Neuronal stem cell (in vitro differentiated cells): Measurements from ENCODE around the gene EPS8L2.
A peak's percentile ranks its signal among the peaks of the same experiment; 100 is the strongest.

Experiments
- DNase-seq: peaks from one replicate; pipeline ENCODE4 v3.0.0-alpha.2; 2013; ENCODE audit warnings: low spot score
- H2AFZ ChIP-seq: one replicate; pipeline ENCODE4 v1.6.1; 2013; ENCODE audit warnings: mild to moderate bottlenecking, low read length, inconsistent platforms
- H2AK5ac ChIP-seq: 2 replicates; pipeline ENCODE4 v1.6.1; 2013; ENCODE audit warnings: low read depth, mild to moderate bottlenecking, inconsistent platforms, low read length, moderate library complexity, mixed read lengths
- H2BK120ac ChIP-seq: 2 replicates; pipeline ENCODE4 v1.6.1; 2013; ENCODE audit warnings: low read depth, mild to moderate bottlenecking, inconsistent platforms, low read length, moderate library complexity, mixed read lengths
- H2BK12ac ChIP-seq: one replicate; pipeline ENCODE4 v1.6.1; 2013; ENCODE audit warnings: low read length, inconsistent platforms
- H2BK15ac ChIP-seq: 2 replicates; pipeline ENCODE4 v1.6.1; 2013; ENCODE audit warnings: mild to moderate bottlenecking, low read length, inconsistent platforms, mixed read lengths
- H2BK5ac ChIP-seq: one replicate; pipeline ENCODE4 v1.6.1; 2013; ENCODE audit warnings: inconsistent platforms, mild to moderate bottlenecking, low read length, moderate library complexity
- H3K14ac ChIP-seq: one replicate; pipeline ENCODE4 v1.6.1; 2013; ENCODE audit warnings: low read length, inconsistent platforms
- H3K18ac ChIP-seq: 2 replicates; pipeline ENCODE4 v1.6.1; 2013; ENCODE audit warnings: low read length, inconsistent platforms
- H3K23ac ChIP-seq: 2 replicates; pipeline ENCODE4 v1.6.1; 2013; ENCODE audit warnings: low read depth, mild to moderate bottlenecking, mixed read lengths, low read length, inconsistent platforms; ENCODE audit not compliant: poor library complexity
- H3K27ac ChIP-seq: replicated peaks from 3 replicates; pipeline ENCODE4 v1.5.1; 2013; ENCODE audit warnings: low read length, inconsistent platforms
- H3K27me3 ChIP-seq, 3 experiments: 2 replicates each; pipeline ENCODE4 v1.6.1; 2013; ENCODE audit warnings: low read length in 3 of 3, mild to moderate bottlenecking in 2 of 3, inconsistent platforms in 1 of 3, low read depth in 1 of 3, mixed read lengths in 1 of 3, moderate library complexity in 1 of 3; ENCODE audit not compliant: control insufficient read depth in 3 of 3, insufficient read depth in 3 of 3
- H3K36me3 ChIP-seq, 2 donors: replicated peaks in 1 of 2; 2 replicates each; pipeline ENCODE4 v1.6.1; 2013; ENCODE audit warnings: low read length in 2 of 2; ENCODE audit not compliant: control insufficient read depth in 2 of 2, insufficient read depth in 2 of 2
- H3K4ac ChIP-seq: 2 replicates; pipeline ENCODE4 v1.6.1; 2013; ENCODE audit warnings: inconsistent platforms, mild to moderate bottlenecking, low read length, moderate library complexity
- H3K4me1 ChIP-seq, 2 donors: 1 replicate in 1 of 2; 2 replicates in 1 of 2; pipeline ENCODE4 v1.6.1; 2013; ENCODE audit warnings: low read length in 2 of 2, low read depth in 1 of 2; ENCODE audit not compliant: control insufficient read depth in 2 of 2, insufficient read depth in 1 of 2
- H3K4me2 ChIP-seq: one replicate; pipeline ENCODE4 v1.6.1; 2013; ENCODE audit warnings: mild to moderate bottlenecking, low read length, inconsistent platforms; ENCODE audit not compliant: insufficient read depth, poor library complexity, severe bottlenecking
- H3K4me3 ChIP-seq, 2 donors: 2 replicates each; pipeline ENCODE4 v1.5.1; 2013; ENCODE audit warnings: low read length in 2 of 2, mild to moderate bottlenecking in 2 of 2, inconsistent platforms in 1 of 2, moderate library complexity in 1 of 2
- H3K79me1 ChIP-seq: one replicate; pipeline ENCODE4 v1.6.1; 2013; ENCODE audit warnings: low read depth, mild to moderate bottlenecking, inconsistent platforms, low read length, moderate library complexity
- H3K9ac ChIP-seq: one replicate; pipeline ENCODE4 v1.6.1; 2013; ENCODE audit warnings: mild to moderate bottlenecking, low read depth, low read length, inconsistent platforms; ENCODE audit not compliant: poor library complexity
- H3K9me3 ChIP-seq, 2 donors: replicated peaks in 1 of 2; 2 replicates each; pipeline versions ENCODE3 to v1.6.1; 2013; ENCODE audit warnings: low read length in 2 of 2, mild to moderate bottlenecking in 2 of 2, inconsistent platforms in 1 of 2, low read depth in 1 of 2, mixed read lengths in 1 of 2, moderate library complexity in 1 of 2; ENCODE audit not compliant: control insufficient read depth in 2 of 2, insufficient read depth in 1 of 2
- H4K8ac ChIP-seq: one replicate; pipeline ENCODE4 v1.6.1; 2013; ENCODE audit warnings: low read depth, mild to moderate bottlenecking, inconsistent platforms, low read length, moderate library complexity
- H4K91ac ChIP-seq: one replicate; pipeline ENCODE4 v1.6.1; 2013; ENCODE audit warnings: low read length, low read depth, mild to moderate bottlenecking, inconsistent platforms; ENCODE audit not compliant: poor library complexity
- WGBS, 2 donors: extraction: QIAGEN DNeasy Blood & Tissue Kit; methylation state at CpG; one replicate each; pipeline ENCODE4 v1.1.7; 2013; ENCODE audit warnings: missing lambda C conversion rate in 2 of 2, mixed read lengths in 1 of 2; ENCODE audit not compliant: insufficient read length in 2 of 2, insufficient replicate concordance in 1 of 2; ENCODE audit errors: extremely low coverage in 2 of 2; 5-methylcytosine and 5-hydroxymethylcytosine counted together

The EPS8L2 gene

GRCh38 chr11:767238-767637 lies 61.2 kb downstream of the EPS8L2 start:
- no peak overlapping the region for H2AFZ ChIP-seq
- peaks cover 38 to 81% of the 10 kb centered on the region in 2 donors for H3K36me3 ChIP-seq
- no peak overlapping the region for H3K4me2 ChIP-seq
- H3K79me1 ChIP-seq: peaks cover 8% of the 10 kb centered on the region
- no peak overlapping the region for H2BK120ac ChIP-seq
- no peak overlapping the region for H3K23ac ChIP-seq
- H3K4ac ChIP-seq: no peak overlapping the region
- H3K18ac ChIP-seq: no peak overlapping the region
- peaks cover 0 to 2% of the 10 kb centered on the region in 2 donors for H3K4me1 ChIP-seq
- H3K9me3 ChIP-seq: no peaks in the 10 kb centered on the region
- H3K27me3 ChIP-seq: no peaks in the 10 kb centered on the region
- H3K4me3 ChIP-seq: no peak overlapping the region
- no peak overlapping the region for H2AK5ac ChIP-seq
- no CpG with 5 or more reads among the region's 11 CpGs for WGBS, 2 donors
- H4K91ac ChIP-seq: no peak overlapping the region
- no peak overlapping the region for H3K9ac ChIP-seq
- no peak overlapping the region for H2BK12ac ChIP-seq
- DNase-seq: no peak
- no peak overlapping the region for H3K27ac ChIP-seq
- no peak overlapping the region for H2BK5ac ChIP-seq
- H2BK15ac ChIP-seq: no peak overlapping the region
- no peak overlapping the region for H3K14ac ChIP-seq
- no peak overlapping the region for H4K8ac ChIP-seq

DNA sequence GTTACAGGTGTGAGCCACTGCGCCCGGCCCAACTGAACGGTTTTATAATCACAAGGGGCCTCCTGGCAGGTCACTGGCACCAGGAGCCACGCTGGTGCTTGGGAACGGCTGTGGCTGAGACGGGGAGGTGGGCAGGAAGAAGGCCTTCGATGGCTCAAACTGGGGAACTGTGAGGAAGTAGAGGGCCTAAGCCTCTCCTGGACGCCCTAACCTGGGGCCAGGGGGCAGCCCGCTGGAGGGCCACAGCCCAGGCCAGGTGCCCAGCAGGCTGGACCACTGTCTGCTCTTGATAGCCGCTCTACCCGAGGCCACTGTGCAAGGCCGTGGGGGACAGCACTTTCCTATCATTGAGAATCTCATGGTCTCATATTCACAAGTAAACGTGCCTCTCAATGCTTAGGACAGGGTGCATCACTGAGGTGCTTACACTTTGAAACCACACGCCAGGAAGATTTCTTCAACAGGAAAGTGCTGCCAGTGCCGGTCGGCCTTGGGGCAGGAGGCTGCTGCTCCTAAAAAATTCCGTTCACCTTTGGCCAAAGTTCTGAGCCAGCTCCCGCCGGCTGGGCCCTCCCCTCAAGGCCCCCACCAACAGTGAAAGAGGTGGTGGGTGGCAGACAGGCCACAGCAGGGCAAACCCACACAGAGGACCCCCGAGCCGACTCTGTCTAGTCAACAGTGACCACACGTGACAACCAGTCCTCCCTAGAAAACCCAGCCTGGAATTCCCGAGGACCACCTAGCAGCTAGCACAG lies 64.0 kb downstream of the EPS8L2 start:
- H4K91ac ChIP-seq: no peak overlapping the region
- H4K8ac ChIP-seq: no peak overlapping the region
- no peak overlapping the region for H3K27ac ChIP-seq
- no peak overlapping the region for H3K4me2 ChIP-seq
- H3K4me1 ChIP-seq: peaks cover 0 to 2% of the 10 kb centered on the region in 2 donors
- H3K9me3 ChIP-seq: no peaks in the 10 kb centered on the region
- no peaks in the 10 kb centered on the region for H3K27me3 ChIP-seq
- no peak overlapping the region for H3K4ac ChIP-seq
- no peak overlapping the region for H2BK12ac ChIP-seq
- H3K14ac ChIP-seq: no peak overlapping the region
- no peak overlapping the region for H2BK120ac ChIP-seq
- H3K36me3 ChIP-seq: peaks cover 23 to 80% of the 10 kb centered on the region in 2 donors
- H2AFZ ChIP-seq: no peak overlapping the region
- no peak overlapping the region for H3K18ac ChIP-seq
- H2BK5ac ChIP-seq: no peak overlapping the region
- H3K4me3 ChIP-seq: no peak overlapping the region
- no peak overlapping the region for H3K9ac ChIP-seq
- H2AK5ac ChIP-seq: no peak overlapping the region
- no peak overlapping the region for H3K23ac ChIP-seq
- H3K79me1 ChIP-seq: peaks cover 18% of the 10 kb centered on the region
- DNase-seq: no peak
- H2BK15ac ChIP-seq: no peak overlapping the region
- no CpG with 5 or more reads among the region's 23 CpGs for WGBS, 2 donors

DNA sequence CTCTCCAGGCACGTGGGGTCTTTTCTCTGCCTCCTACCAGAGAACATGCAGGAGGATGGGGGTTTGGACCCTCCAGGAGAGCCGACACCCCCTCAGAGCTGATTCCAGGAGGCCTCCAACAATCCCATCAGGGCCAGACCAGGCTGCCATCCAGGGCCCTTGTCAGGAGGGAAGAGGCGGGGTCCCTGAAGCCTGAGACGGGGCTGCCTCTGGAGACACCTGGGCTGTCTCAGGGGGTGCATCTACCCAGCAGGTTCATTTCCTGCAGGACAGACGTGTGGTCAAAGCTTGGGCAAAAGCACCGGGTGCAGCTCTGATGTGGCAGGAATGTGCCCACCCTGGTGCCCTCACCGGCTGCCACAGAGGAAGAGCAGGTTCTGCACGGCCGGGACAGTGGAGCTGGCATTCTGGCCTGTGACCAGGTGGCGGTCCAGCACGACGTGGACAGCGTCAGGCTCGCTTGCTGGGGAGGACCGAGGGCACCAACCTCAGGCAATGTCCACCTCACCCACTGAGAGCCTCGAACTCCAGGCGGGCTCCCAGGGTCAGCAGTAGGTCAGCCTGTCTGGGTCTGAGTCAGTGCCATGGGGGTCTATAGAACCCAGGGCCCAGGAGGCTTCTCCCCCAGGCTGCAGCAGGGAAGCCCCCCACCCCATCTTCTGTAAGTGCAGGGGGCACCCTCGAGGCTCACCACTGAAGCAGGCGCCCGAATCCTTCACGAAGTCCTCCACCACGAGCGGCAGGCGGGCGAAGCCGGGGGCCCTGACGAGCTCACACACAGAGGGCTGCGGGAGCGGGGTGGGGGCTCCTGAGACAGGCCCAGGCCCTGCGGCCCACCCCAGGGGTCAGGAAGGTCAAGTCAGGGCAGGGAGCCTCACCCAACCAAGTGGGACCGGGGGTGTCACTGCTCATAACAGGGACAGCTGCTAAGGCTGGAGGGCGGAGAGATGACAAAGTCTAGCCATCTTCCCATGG lies 64.9 kb downstream of the EPS8L2 start:
- Histone ChIP-seq H2BK120ac (no peak overlapping the region), H3K4me2 (no peak overlapping the region), H2BK12ac (peak overlapping the region; percentile 41), H3K18ac (peak overlapping the region; percentile 57), H2AFZ (no peak overlapping the region), H4K8ac (no peak overlapping the region), H3K36me3 (peaks cover 21 to 77% of the 10 kb centered on the region in 2 donors), H3K27me3 (no peaks in the 10 kb centered on the region), H2AK5ac (no peak overlapping the region), H3K27ac (no peak overlapping the region), H3K79me1 (peaks cover 18% of the 10 kb centered on the region), H3K9me3 (no peaks in the 10 kb centered on the region), H3K14ac (no peak overlapping the region), H3K4me3 (no peak overlapping the region), H3K23ac (peak overlapping the region; percentile 55), H2BK15ac (no peak overlapping the region), H3K4me1 (peaks cover 2 to 3% of the 10 kb centered on the region in 2 donors), H2BK5ac (no peak overlapping the region), H3K9ac (peak overlapping the region; percentile 77), H3K4ac (no peak overlapping the region), H4K91ac (no peak overlapping the region)
- no peak for DNase-seq
- no CpG with 5 or more reads among the region's 32 CpGs for WGBS, 2 donors
